IPS-18a (cell line): ENCODE measurements around the gene MEIS1.

ENCODE experiments used
- H3K27ac ChIP-seq: one replicate; pipeline ENCODE4 v1.5.1; 2013; ENCODE audit warnings: low read length
- H3K27me3 ChIP-seq: one replicate; pipeline ENCODE4 v1.6.1; 2013; ENCODE audit warnings: mild to moderate bottlenecking, low read length; ENCODE audit not compliant: control insufficient read depth, insufficient read depth
- H3K36me3 ChIP-seq: one replicate; pipeline ENCODE4 v1.6.1; 2013; ENCODE audit warnings: low read depth, low read length; ENCODE audit not compliant: control insufficient read depth
- H3K4me1 ChIP-seq: one replicate; pipeline ENCODE4 v1.6.1; 2013; ENCODE audit warnings: low read depth, low read length; ENCODE audit not compliant: control insufficient read depth
- H3K4me3 ChIP-seq: one replicate; pipeline ENCODE4 v1.5.1; 2013; ENCODE audit warnings: low read length
- H3K9ac ChIP-seq: one replicate; pipeline ENCODE4 v1.6.1; 2013; ENCODE audit warnings: mild to moderate bottlenecking, low read length, moderate library complexity
- H3K9me3 ChIP-seq: one replicate; pipeline ENCODE4 v1.6.1; 2013; ENCODE audit warnings: low read depth, low read length; ENCODE audit not compliant: control insufficient read depth

The MEIS1 gene

DNA sequence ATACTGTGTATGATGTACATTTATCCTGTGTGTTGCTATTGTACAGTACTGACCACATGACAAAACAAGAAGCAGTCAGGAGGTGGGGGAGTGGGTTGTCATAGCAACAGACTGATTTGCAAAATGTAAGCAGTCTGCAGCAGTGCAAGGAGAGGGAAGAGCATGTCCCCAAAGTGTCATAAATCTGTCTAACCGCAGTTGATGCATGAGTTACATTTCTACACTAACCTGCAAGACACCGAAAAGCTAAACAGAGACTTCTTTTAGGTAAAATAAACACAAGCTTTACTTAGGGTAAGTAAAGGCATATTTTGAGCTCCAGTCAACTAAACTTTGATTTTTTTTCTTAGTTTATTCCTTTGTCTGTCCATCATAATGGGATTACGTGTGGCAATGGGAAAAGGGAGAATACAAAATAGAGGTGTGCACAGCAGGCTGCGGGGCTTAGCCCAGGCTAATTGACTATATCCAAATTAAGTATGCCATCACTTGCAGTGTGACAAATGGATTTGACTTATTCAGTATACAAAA, 134.5 kb downstream of the MEIS1 start:
- H3K4me3 ChIP-seq = no peak overlapping the region
- H3K27ac ChIP-seq = no peak overlapping the region
- H3K27me3 ChIP-seq = no peaks in the 10 kb centered on the region
- no peak overlapping the region for H3K9ac ChIP-seq
- H3K9me3 ChIP-seq = no peaks in the 10 kb centered on the region
- H3K36me3 ChIP-seq = no peaks in the 10 kb centered on the region
- H3K4me1 ChIP-seq = peaks cover 23% of the 10 kb centered on the region

- Histone ChIP-seq H3K9ac (no peak overlapping the region), H3K36me3 (no peaks in the 10 kb centered on the region), H3K4me1 (peaks cover 26% of the 10 kb centered on the region), H3K27me3 (no peaks in the 10 kb centered on the region), H3K9me3 (no peaks in the 10 kb centered on the region), H3K4me3 (no peak overlapping the region), H3K27ac (no peak overlapping the region)
These were observed 135.0 kb downstream of the MEIS1 start for GRCh38 chr2:66569974-66570373.

- peaks cover 26% of the 10 kb centered on the region for H3K4me1 ChIP-seq
These were observed 135.5 kb downstream of the MEIS1 start for GRCh38 chr2:66570471-66570870.

DNA sequence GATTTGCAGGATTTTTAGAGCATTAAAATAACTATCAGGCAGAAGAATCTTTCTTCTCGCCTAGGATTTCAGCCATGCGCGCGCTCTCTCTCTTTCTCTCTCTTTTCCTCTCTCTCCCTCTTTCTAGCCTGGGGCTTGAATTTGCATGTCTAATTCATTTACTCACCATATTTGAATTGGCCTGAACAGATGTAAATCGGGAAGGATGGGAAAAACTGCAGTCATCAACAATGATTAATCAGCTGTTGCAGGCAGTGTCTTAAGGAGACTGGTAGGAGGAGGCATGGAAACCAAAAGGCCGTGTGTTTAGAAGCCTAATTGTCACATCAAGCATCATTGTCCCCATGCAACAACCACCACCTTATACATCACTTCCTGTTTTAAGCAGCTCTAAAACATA, 137.0 kb downstream of the MEIS1 start:
- no peak overlapping the region for H3K9ac ChIP-seq
- no peaks in the 10 kb centered on the region for H3K9me3 ChIP-seq
- H3K4me1 ChIP-seq = peaks cover 31% of the 10 kb centered on the region
- H3K4me3 ChIP-seq = no peak overlapping the region
- H3K27me3 ChIP-seq = peaks cover 17% of the 10 kb centered on the region
- no peaks in the 10 kb centered on the region for H3K36me3 ChIP-seq
- H3K27ac ChIP-seq = no peak overlapping the region

More at GRCh38 chr2:66570471-66570870, 135.5 kb downstream of the MEIS1 start:
- Histone ChIP-seq H3K4me3 (no peak overlapping the region), H3K9me3 (no peaks in the 10 kb centered on the region), H3K27me3 (peaks cover 2% of the 10 kb centered on the region), H3K9ac (no peak overlapping the region), H3K36me3 (no peaks in the 10 kb centered on the region), H3K27ac (no peak overlapping the region)

- peaks cover 22% of the 10 kb centered on the region for H3K27me3 ChIP-seq
- peaks cover 27% of the 10 kb centered on the region for H3K4me1 ChIP-seq
- H3K4me3 ChIP-seq = no peak overlapping the region
- no peak overlapping the region for H3K9ac ChIP-seq
- H3K9me3 ChIP-seq = no peaks in the 10 kb centered on the region
- H3K36me3 ChIP-seq = no peaks in the 10 kb centered on the region
- no peak overlapping the region for H3K27ac ChIP-seq
These were observed 137.5 kb downstream of the MEIS1 start for GRCh38 chr2:66572391-66572790.

DNA sequence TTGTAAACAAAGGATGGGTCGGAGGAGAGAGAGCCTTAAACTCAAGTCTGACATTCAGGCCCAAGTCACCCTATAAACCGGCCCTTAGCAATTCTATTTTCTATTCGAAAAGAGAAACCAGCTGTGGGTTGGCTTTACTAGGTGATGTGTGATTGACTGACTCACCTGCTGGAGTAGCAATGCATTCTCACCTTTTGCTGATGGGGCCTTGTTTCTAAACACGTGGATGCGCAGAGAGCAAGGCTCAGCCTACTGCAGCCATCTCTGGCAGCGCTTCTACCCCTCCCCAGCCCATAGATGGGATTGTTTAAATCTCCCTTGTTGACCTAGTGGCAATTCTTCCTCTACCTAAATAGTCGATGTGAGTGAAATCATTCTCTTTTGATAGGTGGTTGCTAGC, 138.5 kb downstream of the MEIS1 start:
- H3K4me1 ChIP-seq = peaks cover 33% of the 10 kb centered on the region
- no peaks in the 10 kb centered on the region for H3K9me3 ChIP-seq
- no peak overlapping the region for H3K9ac ChIP-seq
- no peaks in the 10 kb centered on the region for H3K36me3 ChIP-seq
- H3K27ac ChIP-seq = no peak overlapping the region
- H3K27me3 ChIP-seq = peaks cover 32% of the 10 kb centered on the region
- peak overlapping the region; percentile 69 for H3K4me3 ChIP-seq

- peak overlapping the region; percentile 69 for H3K4me3 ChIP-seq
- no peak overlapping the region for H3K27ac ChIP-seq
- H3K36me3 ChIP-seq = no peaks in the 10 kb centered on the region
- no peaks in the 10 kb centered on the region for H3K9me3 ChIP-seq
- peaks cover 37% of the 10 kb centered on the region for H3K4me1 ChIP-seq
- no peak overlapping the region for H3K9ac ChIP-seq
- peaks cover 36% of the 10 kb centered on the region for H3K27me3 ChIP-seq
These were observed 138.9 kb downstream of the MEIS1 start for GRCh38 chr2:66573821-66574233.

GRCh38 chr2:66574701-66575624, 140.0 kb downstream of the MEIS1 start:
- H3K27ac ChIP-seq = no peak overlapping the region
- peaks cover 47% of the 10 kb centered on the region for H3K27me3 ChIP-seq
- H3K9me3 ChIP-seq = no peaks in the 10 kb centered on the region
- peaks cover 36% of the 10 kb centered on the region for H3K4me1 ChIP-seq
- H3K4me3 ChIP-seq = peak overlapping the region; percentile 72
- no peak overlapping the region for H3K9ac ChIP-seq
- H3K36me3 ChIP-seq = no peaks in the 10 kb centered on the region

- Histone ChIP-seq H3K27me3 (peaks cover 55% of the 10 kb centered on the region), H3K4me3 (peak overlapping the region; percentile 72), H3K36me3 (no peaks in the 10 kb centered on the region), H3K9ac (peak overlapping the region; percentile 24), H3K27ac (no peak overlapping the region), H3K9me3 (no peaks in the 10 kb centered on the region), H3K4me1 (peaks cover 40% of the 10 kb centered on the region)
These were observed 140.8 kb downstream of the MEIS1 start for GRCh38 chr2:66575625-66576310.

- Histone ChIP-seq H3K4me3 (peak overlapping the region; percentile 72), H3K4me1 (peaks cover 44% of the 10 kb centered on the region), H3K9me3 (no peaks in the 10 kb centered on the region), H3K36me3 (no peaks in the 10 kb centered on the region), H3K9ac (peak overlapping the region; percentile 36), H3K27me3 (peaks cover 60% of the 10 kb centered on the region), H3K27ac (no peak overlapping the region)
These were observed 141.3 kb downstream of the MEIS1 start for GRCh38 chr2:66576311-66576560.

GRCh38 chr2:66576561-66577320, 141.8 kb downstream of the MEIS1 start:
- Histone ChIP-seq H3K4me3 (peak overlapping the region; percentile 72), H3K9me3 (no peaks in the 10 kb centered on the region), H3K27ac (no peak overlapping the region), H3K4me1 (peaks cover 41% of the 10 kb centered on the region), H3K9ac (peak overlapping the region; percentile 36), H3K27me3 (peaks cover 65% of the 10 kb centered on the region), H3K36me3 (no peaks in the 10 kb centered on the region)
